Measurements from ENCODE around the gene CADPS2.

CADPS2 gene

DNA sequence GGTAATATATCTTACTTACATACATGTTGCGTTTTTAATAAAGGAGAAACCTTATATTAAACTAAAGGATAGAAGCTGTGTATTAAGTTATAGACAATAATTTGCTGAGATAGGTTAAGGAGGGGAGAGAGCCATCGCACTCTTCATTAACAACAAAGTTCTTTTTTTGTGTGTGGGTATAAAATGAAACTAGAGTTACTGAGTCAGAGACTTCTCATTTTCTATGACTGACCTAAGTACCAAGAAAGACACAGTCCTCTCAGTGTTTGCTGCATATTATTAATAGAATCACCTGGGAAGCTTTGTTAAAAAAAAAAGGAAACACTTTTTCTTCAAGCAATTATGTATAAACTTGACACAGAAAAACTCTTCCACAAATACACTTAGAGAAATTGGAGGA, 613.1 kb downstream of the CADPS2 start:
- no peak overlapping the region for H3K4me3 ChIP-seq (replicated peaks; ENCODE audit: low read depth, low read length)
- DNase-seq (ENCODE audit: low read depth), result no peak
- TF ChIP-seq, protein P1, sequence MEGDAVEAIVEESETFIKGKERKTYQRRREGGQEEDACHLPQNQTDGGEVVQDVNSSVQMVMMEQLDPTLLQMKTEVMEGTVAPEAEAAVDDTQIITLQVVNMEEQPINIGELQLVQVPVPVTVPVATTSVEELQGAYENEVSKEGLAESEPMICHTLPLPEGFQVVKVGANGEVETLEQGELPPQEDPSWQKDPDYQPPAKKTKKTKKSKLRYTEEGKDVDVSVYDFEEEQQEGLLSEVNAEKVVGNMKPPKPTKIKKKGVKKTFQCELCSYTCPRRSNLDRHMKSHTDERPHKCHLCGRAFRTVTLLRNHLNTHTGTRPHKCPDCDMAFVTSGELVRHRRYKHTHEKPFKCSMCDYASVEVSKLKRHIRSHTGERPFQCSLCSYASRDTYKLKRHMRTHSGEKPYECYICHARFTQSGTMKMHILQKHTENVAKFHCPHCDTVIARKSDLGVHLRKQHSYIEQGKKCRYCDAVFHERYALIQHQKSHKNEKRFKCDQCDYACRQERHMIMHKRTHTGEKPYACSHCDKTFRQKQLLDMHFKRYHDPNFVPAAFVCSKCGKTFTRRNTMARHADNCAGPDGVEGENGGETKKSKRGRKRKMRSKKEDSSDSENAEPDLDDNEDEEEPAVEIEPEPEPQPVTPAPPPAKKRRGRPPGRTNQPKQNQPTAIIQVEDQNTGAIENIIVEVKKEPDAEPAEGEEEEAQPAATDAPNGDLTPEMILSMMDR (IDR thresholded peaks at IDR 0.05; ENCODE audit: low read length, missing control alignments), result no peak

DNA sequence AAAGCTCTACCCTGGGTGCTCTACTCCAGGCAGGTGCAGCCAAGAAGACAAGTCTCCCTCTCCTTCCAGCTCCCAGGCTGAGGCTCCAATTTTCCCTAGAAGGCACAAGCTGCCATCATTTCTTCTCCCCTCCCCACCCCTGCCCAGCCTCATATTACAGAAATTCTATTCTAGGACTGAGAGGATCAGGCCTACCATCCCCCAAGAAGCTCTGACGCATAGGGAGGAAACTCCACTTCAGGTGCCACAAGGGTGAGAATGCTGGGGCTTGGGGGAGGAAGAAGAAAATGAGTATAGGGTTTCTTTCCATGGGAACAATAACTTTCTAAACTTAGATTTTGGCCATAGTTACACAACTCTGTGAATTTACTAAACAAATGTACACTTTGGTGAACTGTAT, 617.0 kb downstream of the CADPS2 start:
- TF ChIP-seq, protein P1 (IDR thresholded peaks at IDR 0.05; ENCODE audit: low read length, missing control alignments), result no peak
- DNase-seq (ENCODE audit: low read depth), result no peak
- H3K4me3 ChIP-seq (replicated peaks; ENCODE audit: low read depth, low read length), result no peak overlapping the region

Measured in fibroblast of pulmonary artery (primary cell).